OCI-LY7 (cell line): ENCODE data around the gene F2. TPM values are rescaled to one million over a fixed set of nuclear protein-coding genes. Genes with fewer than 3 reads are reported as not detected.

Source experiments
- BruUV-seq: library from RNA; stranded (reverse); fragments of 400-500 nt; replicated peaks from 2 replicates; lab custom pipeline; 2021; lab: Mats Ljungman, UMichigan
- CTCF ChIA-PET: fragments of 300-600 bp; sonication (Branson Sonifier 250); formaldehyde crosslinking; loops from one replicate; lab custom pipeline; 2022; ENCODE audit warnings: antibody characterized with exemption; ENCODE audit not compliant: unreplicated experiment; lab: Charles Lee
- POLR2A ChIA-PET: fragments of 300-600 bp; sonication (Branson Sonifier 250); formaldehyde crosslinking; loops from one replicate; lab custom pipeline; 2022; ENCODE audit warnings: antibody characterized with exemption; lab: Charles Lee
- DNase-seq: peaks from one replicate; pipeline ENCODE4 v3.0.0-alpha.2; 2015; ENCODE audit warnings: low spot score
- H2AFZ ChIP-seq: fragments of 200-600 bp; sonication (generic), shearing (Covaris generic); 2 replicates; pipeline ENCODE4 v1.6.1; 2014; ENCODE audit warnings: mild to moderate bottlenecking, antibody characterized with exemption, low read length, moderate library complexity
- H3K27ac ChIP-seq: fragments of 200-600 bp; sonication (generic); 2 replicates; pipeline ENCODE4 v1.5.1; 2014; ENCODE audit warnings: mixed run types, low read depth, mild to moderate bottlenecking, moderate library complexity, low read length, inconsistent platforms; ENCODE audit not compliant: poor library complexity, severe bottlenecking
- H3K36me3 ChIP-seq: fragments of 200-600 bp; sonication (generic); 2 replicates; pipeline ENCODE4 v1.6.1; 2014; ENCODE audit warnings: mild to moderate bottlenecking, antibody characterized with exemption, low read length, moderate library complexity, mixed read lengths; ENCODE audit not compliant: insufficient read depth
- H3K4me1 ChIP-seq: fragments of 200-600 bp; sonication (generic); 2 replicates; pipeline ENCODE4 v1.5.1; 2014; ENCODE audit warnings: mild to moderate bottlenecking, low read length; ENCODE audit not compliant: insufficient read depth, poor library complexity, severe bottlenecking
- H3K4me2 ChIP-seq: fragments of 200-600 bp; sonication (generic); 2 replicates; pipeline ENCODE4 v1.6.1; 2014; ENCODE audit warnings: mild to moderate bottlenecking, low read length
- H3K4me3 ChIP-seq: fragments of 200-600 bp; sonication (generic); 2 replicates; pipeline ENCODE4 v1.5.1; 2014; ENCODE audit warnings: mild to moderate bottlenecking, low read depth, low read length; ENCODE audit not compliant: poor library complexity, severe bottlenecking
- H3K79me2 ChIP-seq: fragments of 200-600 bp; sonication (generic); 2 replicates; pipeline ENCODE4 v1.6.1; 2016; ENCODE audit warnings: low read depth, mild to moderate bottlenecking, low read length, moderate library complexity, mixed read lengths; ENCODE audit not compliant: insufficient read depth
- H3K9me2 ChIP-seq: fragments of 200-600 bp; sonication (generic); 2 replicates; pipeline ENCODE4 v1.6.1; 2016; ENCODE audit warnings: mild to moderate bottlenecking, low read length, mixed read lengths; ENCODE audit not compliant: insufficient read depth
- H3K9me3 ChIP-seq: fragments of 200-600 bp; sonication (generic); 2 replicates; pipeline ENCODE4 v1.6.1; 2014; ENCODE audit warnings: mild to moderate bottlenecking, mixed run types, low read length, mixed read lengths
- H4K20me1 ChIP-seq: fragments of 200-600 bp; sonication (generic); 2 replicates; pipeline ENCODE4 v1.6.1; 2014; ENCODE audit warnings: mild to moderate bottlenecking, antibody characterized with exemption, low read length, moderate library complexity, mixed read lengths; ENCODE audit not compliant: insufficient read depth
- EZH2phosphoT487 ChIP-seq: fragments of 200-600 bp; sonication (generic); IDR thresholded peaks from 2 replicates; pipeline ENCODE4 v1.6.1; 2018; ENCODE audit warnings: low read depth, borderline replicate concordance, mild to moderate bottlenecking, mixed run types, antibody characterized with exemption, low read length, moderate library complexity, mixed read lengths
- intact Hi-C: fragments of 100-400 bp; cut with micrococcal nuclease; formaldehyde crosslinking; loops from one replicate; pipeline ENCODE4 v1.10.0; 2022; ENCODE audit not compliant: unreplicated experiment
- total RNA-seq, 2 experiments: library from RNA; depleted of rRNA in 1 of 2; stranded (reverse); fragments of >200 nt in 1 of 2; shearing (Covaris generic) in 1 of 2; gene quantifications; 2 replicates each; pipeline ENCODE4 v1.2.3, GENCODE V29; 2014 to 2022
- TF ChIP-seq, protein P1 (sequence below): fragments of 200-600 bp; sonication (generic); conservative IDR thresholded peaks from 2 replicates; pipeline ENCODE4 v1.5.1; 2014; ENCODE audit warnings: mild to moderate bottlenecking, antibody characterized with exemption, low read length, moderate library complexity, mixed read lengths

Gene F2
- total RNA-seq, 2 experiments from 2014 or later: 0.48 TPM; not detected in 1

DNA sequence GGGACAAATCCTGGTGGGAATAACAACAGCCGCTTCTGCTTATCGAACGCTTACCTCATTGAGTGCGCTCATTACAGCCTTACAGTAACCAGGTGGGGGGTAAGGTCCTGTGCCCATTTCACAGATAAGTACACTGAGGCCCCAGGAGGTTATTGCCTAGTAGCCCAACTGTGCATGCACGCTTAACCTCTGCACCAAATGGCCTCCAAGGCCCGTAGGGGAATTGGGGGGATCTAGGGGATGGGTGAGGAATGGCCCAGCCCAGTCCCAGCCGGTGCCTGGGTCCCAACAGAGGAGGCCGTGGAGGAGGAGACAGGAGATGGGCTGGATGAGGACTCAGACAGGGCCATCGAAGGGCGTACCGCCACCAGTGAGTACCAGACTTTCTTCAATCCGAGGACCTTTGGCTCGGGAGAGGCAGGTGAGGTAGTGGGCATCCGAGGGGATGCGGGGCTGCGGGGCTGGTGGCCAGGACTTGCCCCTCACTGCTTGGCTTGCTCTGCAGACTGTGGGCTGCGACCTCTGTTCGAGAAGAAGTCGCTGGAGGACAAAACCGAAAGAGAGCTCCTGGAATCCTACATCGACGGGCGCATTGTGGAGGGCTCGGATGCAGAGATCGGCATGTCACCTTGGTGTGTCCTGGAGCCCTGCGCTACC lies 7.3 kb downstream of the F2 start:
- Histone ChIP-seq H3K4me3 (no peak overlapping the region), H3K79me2 (no peaks in the 10 kb centered on the region), H4K20me1 (no peaks in the 10 kb centered on the region), H3K9me3 (no peaks in the 10 kb centered on the region), H3K4me1 (peaks cover 9% of the 10 kb centered on the region), H3K9me2 (no peaks in the 10 kb centered on the region), H3K27ac (no peak overlapping the region), H3K36me3 (no peaks in the 10 kb centered on the region), H2AFZ (no peak overlapping the region), H3K4me2 (no peak overlapping the region)
- CTCF ChIA-PET: no interaction called here
- DNase-seq: no peak
- intact Hi-C loops: no loop called here
- POLR2A ChIA-PET: no interaction called here
- BruUV-seq: no TSS peak
- TF ChIP-seq, protein P1, sequence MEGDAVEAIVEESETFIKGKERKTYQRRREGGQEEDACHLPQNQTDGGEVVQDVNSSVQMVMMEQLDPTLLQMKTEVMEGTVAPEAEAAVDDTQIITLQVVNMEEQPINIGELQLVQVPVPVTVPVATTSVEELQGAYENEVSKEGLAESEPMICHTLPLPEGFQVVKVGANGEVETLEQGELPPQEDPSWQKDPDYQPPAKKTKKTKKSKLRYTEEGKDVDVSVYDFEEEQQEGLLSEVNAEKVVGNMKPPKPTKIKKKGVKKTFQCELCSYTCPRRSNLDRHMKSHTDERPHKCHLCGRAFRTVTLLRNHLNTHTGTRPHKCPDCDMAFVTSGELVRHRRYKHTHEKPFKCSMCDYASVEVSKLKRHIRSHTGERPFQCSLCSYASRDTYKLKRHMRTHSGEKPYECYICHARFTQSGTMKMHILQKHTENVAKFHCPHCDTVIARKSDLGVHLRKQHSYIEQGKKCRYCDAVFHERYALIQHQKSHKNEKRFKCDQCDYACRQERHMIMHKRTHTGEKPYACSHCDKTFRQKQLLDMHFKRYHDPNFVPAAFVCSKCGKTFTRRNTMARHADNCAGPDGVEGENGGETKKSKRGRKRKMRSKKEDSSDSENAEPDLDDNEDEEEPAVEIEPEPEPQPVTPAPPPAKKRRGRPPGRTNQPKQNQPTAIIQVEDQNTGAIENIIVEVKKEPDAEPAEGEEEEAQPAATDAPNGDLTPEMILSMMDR: no peak
- no peak for TF ChIP-seq EZH2phosphoT487

DNA sequence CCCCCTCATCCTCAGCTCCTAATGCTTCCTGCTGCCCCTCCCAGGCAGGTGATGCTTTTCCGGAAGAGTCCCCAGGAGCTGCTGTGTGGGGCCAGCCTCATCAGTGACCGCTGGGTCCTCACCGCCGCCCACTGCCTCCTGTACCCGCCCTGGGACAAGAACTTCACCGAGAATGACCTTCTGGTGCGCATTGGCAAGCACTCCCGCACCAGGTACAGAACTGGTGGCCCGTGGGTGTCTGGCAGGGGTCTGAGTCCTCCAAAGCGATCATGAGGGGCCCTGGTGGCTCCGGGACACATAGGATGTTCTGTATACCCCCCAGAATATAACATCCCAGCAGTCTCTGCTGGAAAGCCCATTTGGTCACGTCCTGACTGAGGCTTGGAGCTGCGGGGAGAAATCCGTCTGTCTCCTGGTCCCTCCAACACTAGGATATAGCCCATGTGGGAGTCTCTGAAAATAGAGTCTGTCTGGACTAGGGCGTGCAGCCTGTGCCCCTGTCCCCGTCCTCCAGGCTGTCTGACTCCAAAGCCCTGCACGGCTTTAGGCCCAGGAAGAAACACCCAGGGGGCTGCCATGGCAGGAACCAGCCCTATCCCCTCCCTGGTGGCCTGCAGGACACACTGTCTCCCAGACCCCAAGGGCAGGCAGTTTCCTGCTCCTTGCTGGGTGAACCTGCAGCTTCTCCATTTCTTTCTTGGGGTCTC lies 9.1 kb downstream of the F2 start:
- Histone ChIP-seq H4K20me1 (no peaks in the 10 kb centered on the region), H3K4me1 (peaks cover 9% of the 10 kb centered on the region), H3K9me3 (no peaks in the 10 kb centered on the region), H3K9me2 (no peaks in the 10 kb centered on the region), H3K4me3 (no peak overlapping the region), H3K36me3 (no peaks in the 10 kb centered on the region), H3K27ac (no peak overlapping the region), H3K4me2 (no peak overlapping the region), H2AFZ (no peak overlapping the region), H3K79me2 (no peaks in the 10 kb centered on the region)
- BruUV-seq: no TSS peak
- TF ChIP-seq, protein P1: no peak
- TF ChIP-seq EZH2phosphoT487: no peak
- intact Hi-C loops: no loop called here
- CTCF ChIA-PET: no interaction called here
- DNase-seq: no peak
- POLR2A ChIA-PET: no interaction called here

DNA sequence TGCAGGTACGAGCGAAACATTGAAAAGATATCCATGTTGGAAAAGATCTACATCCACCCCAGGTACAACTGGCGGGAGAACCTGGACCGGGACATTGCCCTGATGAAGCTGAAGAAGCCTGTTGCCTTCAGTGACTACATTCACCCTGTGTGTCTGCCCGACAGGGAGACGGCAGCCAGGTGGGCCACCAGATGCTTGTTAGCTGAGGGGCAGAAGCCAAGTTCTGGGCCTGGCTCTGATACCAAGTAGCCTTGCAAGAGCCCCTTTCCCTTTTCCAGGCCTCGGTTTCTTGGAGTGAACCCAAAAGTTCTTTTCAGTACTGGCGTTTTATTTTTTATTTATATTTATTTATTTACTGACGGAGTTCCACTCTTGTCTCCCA lies 9.6 kb downstream of the F2 start:
- Histone ChIP-seq H3K4me2 (no peak overlapping the region), H2AFZ (no peak overlapping the region)

More for the DNA sequence above, 9.6 kb downstream of the F2 start:
- no peak for DNase-seq
- peaks cover 9% of the 10 kb centered on the region for H3K4me1 ChIP-seq
- H3K79me2 ChIP-seq: no peaks in the 10 kb centered on the region
- no peak for TF ChIP-seq EZH2phosphoT487
- TF ChIP-seq, protein P1: no peak
- H3K27ac ChIP-seq: no peak overlapping the region
- no TSS peak for BruUV-seq
- H4K20me1 ChIP-seq: no peaks in the 10 kb centered on the region
- POLR2A ChIA-PET: no interaction called here
- H3K36me3 ChIP-seq: no peaks in the 10 kb centered on the region
- no peaks in the 10 kb centered on the region for H3K9me2 ChIP-seq
- H3K9me3 ChIP-seq: no peaks in the 10 kb centered on the region
- intact Hi-C loops: no loop called here
- H3K4me3 ChIP-seq: no peak overlapping the region
- CTCF ChIA-PET: no interaction called here
